Measurements from ENCODE around the gene LCK. TPM values are rescaled to one million over a fixed set of nuclear protein-coding genes. Genes with fewer than 3 reads are reported as not detected.

The LCK gene
- total RNA-seq, 4 donors from 2014 or later: 1.1 to 6.9 (median 2.0) TPM

DNA sequence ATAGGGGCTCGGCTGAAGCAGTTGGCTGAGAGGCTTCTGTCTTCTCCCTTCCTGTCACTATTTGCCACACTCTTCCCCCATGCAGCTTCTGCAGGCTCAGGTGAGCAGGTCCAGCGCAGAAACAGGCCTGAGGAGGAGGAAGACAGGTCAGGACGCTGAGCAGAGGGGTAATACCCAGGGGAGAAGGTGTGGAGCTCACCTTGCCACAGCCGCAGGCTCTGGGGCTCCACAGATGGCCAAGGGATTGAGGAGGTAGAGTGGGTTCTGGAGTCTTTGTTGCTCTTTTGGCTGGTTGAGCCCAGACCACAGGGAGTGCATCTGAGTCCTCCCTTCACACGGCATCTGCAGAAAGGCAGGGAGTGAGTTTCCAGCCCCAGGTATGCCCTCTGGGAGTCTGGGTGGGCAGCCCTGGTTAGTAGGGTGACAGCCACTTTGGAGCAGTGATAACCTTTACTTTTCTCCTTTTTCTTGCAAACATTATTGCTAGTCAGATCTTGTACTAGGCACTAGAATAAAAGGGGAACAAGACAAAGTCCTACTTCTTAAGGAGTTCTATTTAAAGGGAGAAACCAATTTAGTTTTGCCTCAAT is 19.1 kb upstream of the LCK start:
- DNase-seq (ENCODE audit: low spot score in 2 of 2): no peak
- Histone ChIP-seq H3K27ac (no peak overlapping the region), H3K9me3 (no peaks in the 10 kb centered on the region), H3K27me3 (no peaks in the 10 kb centered on the region), H3K4me1 (no peaks in the 10 kb centered on the region), H3K36me3 (peaks cover 0 to 88% (median 15%) of the 10 kb centered on the region in 3 donors), H3K4me3 (no peak overlapping the region)
- no peak for TF ChIP-seq POLR2A (IDR thresholded peaks at IDR 0.05)
- no peak for TF ChIP-seq EP300 (IDR thresholded peaks at IDR 0.05)
- TF ChIP-seq, protein P1, sequence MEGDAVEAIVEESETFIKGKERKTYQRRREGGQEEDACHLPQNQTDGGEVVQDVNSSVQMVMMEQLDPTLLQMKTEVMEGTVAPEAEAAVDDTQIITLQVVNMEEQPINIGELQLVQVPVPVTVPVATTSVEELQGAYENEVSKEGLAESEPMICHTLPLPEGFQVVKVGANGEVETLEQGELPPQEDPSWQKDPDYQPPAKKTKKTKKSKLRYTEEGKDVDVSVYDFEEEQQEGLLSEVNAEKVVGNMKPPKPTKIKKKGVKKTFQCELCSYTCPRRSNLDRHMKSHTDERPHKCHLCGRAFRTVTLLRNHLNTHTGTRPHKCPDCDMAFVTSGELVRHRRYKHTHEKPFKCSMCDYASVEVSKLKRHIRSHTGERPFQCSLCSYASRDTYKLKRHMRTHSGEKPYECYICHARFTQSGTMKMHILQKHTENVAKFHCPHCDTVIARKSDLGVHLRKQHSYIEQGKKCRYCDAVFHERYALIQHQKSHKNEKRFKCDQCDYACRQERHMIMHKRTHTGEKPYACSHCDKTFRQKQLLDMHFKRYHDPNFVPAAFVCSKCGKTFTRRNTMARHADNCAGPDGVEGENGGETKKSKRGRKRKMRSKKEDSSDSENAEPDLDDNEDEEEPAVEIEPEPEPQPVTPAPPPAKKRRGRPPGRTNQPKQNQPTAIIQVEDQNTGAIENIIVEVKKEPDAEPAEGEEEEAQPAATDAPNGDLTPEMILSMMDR (IDR thresholded peaks at IDR 0.05): no peak
- WGBS, 2 donors: 82 to 86% methylated on average over 5 of the region's 5 CpGs

DNA sequence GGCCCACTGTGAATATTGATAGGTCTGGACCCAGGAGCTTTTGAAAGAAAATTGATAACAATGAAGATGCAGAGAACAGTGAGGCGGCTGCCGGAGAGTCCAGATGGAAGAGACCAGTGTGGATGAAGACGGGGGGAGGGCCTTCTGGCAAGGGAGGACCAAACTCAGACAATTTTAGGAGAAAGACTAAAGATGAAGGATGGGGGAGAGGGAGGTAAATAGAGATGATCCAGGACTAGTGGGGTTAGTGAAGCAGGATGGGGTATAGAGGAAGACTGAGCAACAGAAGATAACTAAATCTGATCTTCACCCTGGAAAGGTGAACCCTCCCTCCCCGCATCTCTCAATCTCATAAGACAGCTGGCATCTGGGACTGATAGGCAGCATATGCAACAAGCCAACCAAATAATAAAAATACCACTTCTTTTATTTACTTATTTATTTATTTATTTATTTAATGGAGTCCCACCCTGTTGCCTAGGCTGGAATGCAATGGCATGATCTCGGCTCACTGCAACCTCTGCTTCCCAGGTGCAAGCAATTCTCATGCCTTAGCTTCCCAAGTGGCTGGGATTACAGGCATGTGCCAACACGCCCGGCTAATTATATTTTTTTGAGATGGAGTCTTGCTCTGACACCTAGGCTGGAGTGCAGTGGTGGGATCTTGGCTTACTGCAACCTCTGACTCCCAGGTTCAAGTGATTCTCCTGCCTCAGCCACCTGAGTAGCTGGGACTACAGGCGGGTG is 18.3 kb upstream of the LCK start:
- WGBS, 2 donors: 77 to 80% methylated on average over 8 of the region's 8 CpGs
- no peak for DNase-seq (ENCODE audit: low spot score in 2 of 2)
- no peak for TF ChIP-seq EP300 (IDR thresholded peaks at IDR 0.05)
- TF ChIP-seq, protein P1 (IDR thresholded peaks at IDR 0.05): no peak
- TF ChIP-seq POLR2A (IDR thresholded peaks at IDR 0.05): no peak
- Histone ChIP-seq H3K9me3 (no peaks in the 10 kb centered on the region), H3K27me3 (no peaks in the 10 kb centered on the region), H3K27ac (no peak overlapping the region), H3K36me3 (peaks cover 0 to 81% (median 15%) of the 10 kb centered on the region in 3 donors), H3K4me1 (no peaks in the 10 kb centered on the region), H3K4me3 (no peak overlapping the region)

DNA sequence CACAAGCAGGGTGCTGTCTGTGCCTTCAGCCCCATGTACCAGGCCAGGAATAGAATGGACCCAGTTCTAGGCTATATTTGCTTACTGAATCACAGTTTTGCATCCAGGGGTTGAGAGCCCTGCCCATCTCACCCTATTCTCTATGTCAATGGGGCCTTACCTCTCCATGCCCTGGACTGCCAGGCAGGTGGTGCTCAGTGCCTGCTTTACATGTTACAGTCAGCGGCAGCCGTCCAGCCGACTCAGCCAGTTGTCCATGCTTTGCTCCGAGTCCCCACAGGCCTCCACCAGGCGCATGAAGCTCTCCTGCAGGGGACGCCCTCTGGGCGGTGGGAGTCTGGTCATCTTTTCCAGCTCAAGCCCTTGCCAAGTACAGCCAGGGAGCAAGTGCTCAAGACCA is 16.3 kb upstream of the LCK start:
- H3K4me1 ChIP-seq: peaks cover 0 to 7% (median under 1%) of the 10 kb centered on the region in 4 donors
- H3K4me3 ChIP-seq: no peak overlapping the region
- no peak overlapping the region for H3K27ac ChIP-seq
- 78 to 82% methylated on average over 4 to 7 of the region's 7 CpGs for WGBS, 2 donors
- peaks cover 0 to 60% (median 9%) of the 10 kb centered on the region in 3 donors for H3K36me3 ChIP-seq
- no peaks in the 10 kb centered on the region for H3K27me3 ChIP-seq
- DNase-seq (ENCODE audit: low spot score in 2 of 2): no peak
- H3K9me3 ChIP-seq: no peaks in the 10 kb centered on the region
- TF ChIP-seq POLR2A (IDR thresholded peaks at IDR 0.05) (no peak), EP300 (IDR thresholded peaks at IDR 0.05) (no peak)
- TF ChIP-seq, protein P1 (IDR thresholded peaks at IDR 0.05): no peak

DNA sequence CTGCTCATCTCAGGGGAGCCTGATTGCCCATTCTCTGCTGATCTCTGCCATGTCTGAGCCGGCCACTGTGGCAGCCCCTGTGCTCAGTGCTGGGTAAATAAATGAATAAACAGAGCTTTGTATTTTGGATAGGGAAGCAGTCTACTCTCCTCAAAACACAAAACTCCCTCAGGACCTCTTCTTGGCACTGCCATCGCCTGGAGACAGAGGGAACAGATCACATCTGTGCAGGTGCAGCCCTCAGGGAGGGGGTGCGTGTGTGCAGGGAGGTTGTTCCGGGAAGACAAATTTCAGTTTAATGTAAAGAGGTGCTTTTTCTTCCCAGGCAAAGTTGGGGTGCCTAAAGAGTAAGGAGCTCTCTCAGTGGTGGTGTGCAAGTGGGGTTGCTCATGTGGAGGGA is 11.7 kb upstream of the LCK start:
- DNase-seq (ENCODE audit: low spot score in 2 of 2): no peak
- WGBS, 2 donors: 27 to 55% methylated on average over 4 of the region's 4 CpGs
- Histone ChIP-seq H3K36me3 (peaks cover 0 to 14% (median 0%) of the 10 kb centered on the region in 3 donors), H3K4me3 (peak overlapping the region in 1 of 4 donors; percentile 84), H3K27ac (peak overlapping the region in 3 of 4 donors; percentile 26 to 93 (median 82)), H3K9me3 (no peaks in the 10 kb centered on the region), H3K27me3 (no peaks in the 10 kb centered on the region), H3K4me1 (peaks cover 0 to 40% (median 12%) of the 10 kb centered on the region in 4 donors)
- TF ChIP-seq, protein P1 (IDR thresholded peaks at IDR 0.05): no peak
- TF ChIP-seq EP300 (IDR thresholded peaks at IDR 0.05): no peak
- no peak for TF ChIP-seq POLR2A (IDR thresholded peaks at IDR 0.05)

DNA sequence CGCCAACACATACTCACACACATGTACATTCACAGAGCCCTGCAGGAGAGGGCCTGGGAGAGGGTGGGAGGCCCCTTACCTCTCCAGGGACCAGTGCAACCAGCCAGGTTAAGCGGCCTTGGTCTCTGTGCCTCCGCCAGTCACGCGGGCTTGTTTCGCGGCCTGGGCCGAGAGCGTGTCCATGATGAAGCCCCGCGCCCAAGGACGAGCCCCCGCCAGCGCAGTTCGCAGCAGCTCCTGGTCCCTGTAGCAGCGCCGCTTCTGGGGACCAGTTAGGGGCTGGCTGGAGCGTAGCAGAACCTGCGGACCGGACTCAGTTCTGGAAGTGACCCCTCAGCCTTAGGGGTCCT is 11.3 kb upstream of the LCK start:
- Histone ChIP-seq H3K4me1 (peaks cover 0 to 40% (median 12%) of the 10 kb centered on the region in 4 donors), H3K27me3 (no peaks in the 10 kb centered on the region), H3K4me3 (peak overlapping the region; percentile 25 to 84 (median 65)), H3K9me3 (no peaks in the 10 kb centered on the region), H3K36me3 (peaks cover 0 to 10% (median 0%) of the 10 kb centered on the region in 3 donors), H3K27ac (peak overlapping the region; percentile 26 to 93 (median 73))
- no peak for DNase-seq (ENCODE audit: low spot score in 2 of 2)
- no peak for TF ChIP-seq POLR2A (IDR thresholded peaks at IDR 0.05)
- TF ChIP-seq, protein P1 (IDR thresholded peaks at IDR 0.05): no peak
- no peak for TF ChIP-seq EP300 (IDR thresholded peaks at IDR 0.05)
- 26 to 74% methylated on average over 18 to 19 of the region's 20 CpGs for WGBS, 2 donors
